HepG2 (cell line): ENCODE measurements around the gene DGUOK. TPM values are rescaled to one million over a fixed set of nuclear protein-coding genes. Genes with fewer than 3 reads are reported as not detected.
A peak's percentile ranks its signal among the peaks of the same experiment; 100 is the strongest.

ENCODE experiments used
- ATAC-seq: fragments of 200-7000 bp; cut with Tn5 transposase; 3 replicates; pipeline ENCODE4 v1.9.1; 2020; ENCODE audit warnings: mild to moderate bottlenecking, moderate library complexity
- BruUV-seq: library from RNA; stranded (reverse); fragments of 400-500 nt; replicated peaks from 2 replicates; lab custom pipeline; 2021; lab: Mats Ljungman, UMichigan
- CTCF ChIA-PET: fragments of 300-600 bp; formaldehyde crosslinking; extraction: SDS; loops from one replicate; lab custom pipeline; 2021; ENCODE audit warnings: low total read pairs, inconsistent platforms, low intra/inter-chr PET ratio; lab: Yijun Ruan, JAX
- POLR2A ChIA-PET: fragments of 350-600 bp; sonication (Branson Sonifier 250); formaldehyde crosslinking; loops from one replicate; lab custom pipeline; 2020; ENCODE audit warnings: antibody characterized with exemption, inconsistent platforms; lab: Yijun Ruan, JAX
- DNase-seq: peaks from one replicate; pipeline ENCODE4 v3.0.0-alpha.2; 2015; ENCODE audit warnings: low spot score
- FAIRE-seq: peaks from 3 replicates; lab custom pipeline; 2011; peaks lifted over from hg19 to GRCh38; lab: Jason Lieb, UNC
- H2AFZ ChIP-seq: one replicate; pipeline ENCODE4 v1.6.1; 2011; ENCODE audit warnings: low read length, inconsistent platforms
- H3K27ac ChIP-seq: fragments of 300-600 bp; 3 replicates; pipeline ENCODE4 v1.8.0; 2011; ENCODE audit warnings: mixed run types, mild to moderate bottlenecking, mixed read lengths, low read length, inconsistent platforms; ENCODE audit not compliant: insufficient read depth; ENCODE audit errors: extremely low read length
- H3K27me3 ChIP-seq, 2 experiments: fragments of 200-600 bp in 1 of 2; 2 replicates in 1 of 2; 3 replicates in 1 of 2; pipeline versions ENCODE4 v1.6.0 to v1.8.0; 2011; ENCODE audit warnings: low read length in 2 of 2, mild to moderate bottlenecking in 2 of 2, moderate library complexity in 2 of 2, inconsistent platforms in 1 of 2; ENCODE audit not compliant: insufficient read depth in 2 of 2, control insufficient read depth in 1 of 2
- H3K36me3 ChIP-seq, 2 experiments: fragments of 200-600 bp in 1 of 2; replicated peaks in 1 of 2; 2 replicates in 1 of 2; 3 replicates in 1 of 2; pipeline versions ENCODE4 v1.5.1 to v1.8.0; 2011; ENCODE audit warnings: low read length in 2 of 2, inconsistent platforms in 1 of 2; ENCODE audit not compliant: insufficient read depth in 2 of 2, control insufficient read depth in 1 of 2
- H3K4me1 ChIP-seq: 2 replicates; pipeline ENCODE4 v1.5.1; 2012; ENCODE audit warnings: low read length, inconsistent platforms; ENCODE audit not compliant: insufficient read depth
- H3K4me2 ChIP-seq: 2 replicates; pipeline ENCODE4 v1.6.0; 2011; ENCODE audit warnings: low read depth, low read length, inconsistent platforms
- H3K4me3 ChIP-seq, 3 experiments: fragments of 200-600 bp in 1 of 3; sonication (generic), shearing (Covaris generic) in 1 of 3; replicated peaks in 1 of 3; 2 replicates each; pipeline ENCODE4 v1.5.1; 2011 to 2016; ENCODE audit warnings: low read length in 3 of 3, inconsistent platforms in 2 of 3, low read depth in 2 of 3, mild to moderate bottlenecking in 2 of 3, control low read depth in 1 of 3, mixed read lengths in 1 of 3; ENCODE audit not compliant: insufficient read depth in 1 of 3
- H3K79me2 ChIP-seq: one replicate; pipeline ENCODE4 v1.6.1; 2011; ENCODE audit warnings: low read length, inconsistent platforms; ENCODE audit not compliant: insufficient read depth
- H3K9ac ChIP-seq: 2 replicates; pipeline ENCODE4 v1.6.0; 2011; ENCODE audit warnings: mild to moderate bottlenecking, low read depth, low read length, inconsistent platforms; ENCODE audit not compliant: insufficient read depth
- H3K9me3 ChIP-seq: 2 replicates; pipeline ENCODE4 v1.5.1; 2012; ENCODE audit warnings: mild to moderate bottlenecking, low read length
- H4K20me1 ChIP-seq: 2 replicates; pipeline ENCODE4 v1.6.0; 2011; ENCODE audit warnings: inconsistent platforms, mild to moderate bottlenecking, low read length, moderate library complexity; ENCODE audit not compliant: insufficient read depth
- AKAP8 ChIP-seq: sonication (generic); formaldehyde crosslinking; IDR thresholded peaks from 2 replicates; pipeline ENCODE4 v1.5.1; 2020; ENCODE audit warnings: mild to moderate bottlenecking, missing genetic modification reagents
- CSRNP1 ChIP-seq: sonication (generic); formaldehyde crosslinking; IDR thresholded peaks from 2 replicates; pipeline ENCODE4 v1.8.1; 2023; ENCODE audit warnings: mild to moderate bottlenecking, missing genetic modification reagents
- HIVEP1 ChIP-seq: sonication (generic); formaldehyde crosslinking; IDR thresholded peaks from 2 replicates; pipeline ENCODE4 v1.4.0; 2020; ENCODE audit warnings: mild to moderate bottlenecking, missing genetic modification reagents
- KDM2A ChIP-seq: sonication (generic); formaldehyde crosslinking; IDR thresholded peaks from 2 replicates; pipeline ENCODE4 v1.4.0; 2020; ENCODE audit warnings: low read depth, missing genetic modification reagents, borderline replicate concordance
- KDM5B ChIP-seq: sonication (generic); formaldehyde crosslinking; IDR thresholded peaks from 2 replicates; pipeline ENCODE4 v1.4.0; 2020; ENCODE audit warnings: missing genetic modification reagents, mild to moderate bottlenecking, borderline replicate concordance
- MBD4 ChIP-seq: IDR thresholded peaks from 2 replicates; pipeline ENCODE4 v1.6.1; 2012; ENCODE audit warnings: low read length, inconsistent platforms, borderline replicate concordance
- MXI1 ChIP-seq: IDR thresholded peaks from 3 replicates; pipeline ENCODE4 v1.6.1; 2012; ENCODE audit warnings: low read depth, low read length, inconsistent platforms, borderline replicate concordance
- MYC ChIP-seq: sonication (generic); formaldehyde crosslinking; IDR thresholded peaks from 2 replicates; pipeline ENCODE4 v1.9.0; 2021; ENCODE audit warnings: missing genetic modification reagents, borderline replicate concordance
- PHF8 ChIP-seq: sonication (generic); formaldehyde crosslinking; IDR thresholded peaks from 2 replicates; pipeline ENCODE4 v1.5.0; 2020; ENCODE audit warnings: missing genetic modification reagents
- POLR2G ChIP-seq: fragments of 200-400 bp; formaldehyde crosslinking; IDR thresholded peaks from 2 replicates; pipeline ENCODE4 v1.6.1; 2018; ENCODE audit warnings: mild to moderate bottlenecking, low read depth, low read length, moderate library complexity
- REPIN1 ChIP-seq: sonication (generic); formaldehyde crosslinking; IDR thresholded peaks from 2 replicates; pipeline ENCODE4 v1.8.0; 2022; ENCODE audit warnings: missing genetic modification reagents, low read depth, mild to moderate bottlenecking, borderline replicate concordance
- SIX1 ChIP-seq: sonication (generic); formaldehyde crosslinking; IDR thresholded peaks from 2 replicates; pipeline ENCODE4 v1.4.0; 2020; ENCODE audit warnings: missing genetic modification reagents, borderline replicate concordance
- TEAD3 ChIP-seq: optimal IDR thresholded peaks from 2 replicates; pipeline ENCODE3; 2016; ENCODE audit warnings: borderline replicate concordance
- TGIF2 ChIP-seq: IDR thresholded peaks from 2 replicates; pipeline ENCODE4 v1.6.1; 2016; ENCODE audit warnings: control low read depth, missing compliant biosample characterization
- ZFP91 ChIP-seq: sonication (generic); formaldehyde crosslinking; IDR thresholded peaks from 2 replicates; pipeline ENCODE4 v1.9.0; 2022; ENCODE audit warnings: missing genetic modification reagents, mild to moderate bottlenecking, borderline replicate concordance
- ZNF225 ChIP-seq: sonication (generic); formaldehyde crosslinking; IDR thresholded peaks from 2 replicates; pipeline ENCODE4 v1.4.0; 2020; ENCODE audit warnings: mild to moderate bottlenecking, missing genetic modification reagents
- ZNF691 ChIP-seq: sonication (generic); formaldehyde crosslinking; IDR thresholded peaks from 2 replicates; pipeline ENCODE4 v1.4.0; 2020; ENCODE audit warnings: missing genetic modification reagents, low read depth, mild to moderate bottlenecking, borderline replicate concordance
- ZNF761 ChIP-seq: sonication (generic); formaldehyde crosslinking; conservative IDR thresholded peaks from 2 replicates; pipeline ENCODE4 v1.4.0; 2020; ENCODE audit warnings: mild to moderate bottlenecking, missing genetic modification reagents
- WGBS: methylation state at CpG from one replicate; pipeline ENCODE4 v1.1.6; 2017; ENCODE audit warnings: low lambda C conversion rate; 5-methylcytosine and 5-hydroxymethylcytosine counted together
- in situ Hi-C: cut with HindIII; loops from 2 replicates; pipeline ENCODE4 v1.10.0; 2017; ENCODE audit warnings: low pct_unique_long_range_greater_than_20kb; ENCODE audit not compliant: extremely low pct_ligation_motif_present
- intact Hi-C: fragments of 100-400 bp; cut with micrococcal nuclease; formaldehyde crosslinking; loops from one replicate; pipeline ENCODE4 v1.10.0; 2022; ENCODE audit not compliant: unreplicated experiment
- polyA plus RNA-seq, 8 experiments: library from polyadenylated mRNA; depleted of rRNA in 3 of 8; stranded (reverse) in 7 of 8; unstranded in 1 of 8; fragments of >200 nt; fragmentation: Illumina TruSeq in 4 of 8; extraction: Trizol in 4 of 8; gene quantifications; 2 replicates each; pipeline versions ENCODE4 v1.2.1 to v1.2.3, GENCODE V29; 2011 to 2016; ENCODE audit warnings: low read depth in 4 of 8, missing spikeins in 1 of 8, mixed read lengths in 1 of 8; ENCODE audit not compliant: insufficient read depth in 1 of 8
- total RNA-seq, 5 experiments: library from RNA; depleted of rRNA; stranded (reverse); fragments of >200 nt; fragmentation: Illumina TruSeq; extraction: Trizol; gene quantifications; 2 replicates each; pipeline ENCODE4 v1.2.3, GENCODE V29; 2016; ENCODE audit warnings: low read depth in 1 of 5

Gene DGUOK
- total and polyA plus RNA-seq, 2 of the 13 experiments (the other 11 are each of a cell fraction or from before 2014, with no cell fraction given): 105 to 137 TPM

- ChIA-PET POLR2A (interaction anchor here (1.0 to 1.9 kb wide), 3 partner anchors 10 to 139 kb away, joined by 5 to 8 read pairs (median 6); no protein-coding TSS in a partner anchor), CTCF (no interaction called here)
- Histone ChIP-seq H4K20me1 (no peaks in the 10 kb centered on the region), H3K4me1 (peaks cover 56% of the 10 kb centered on the region), H3K36me3 (no peaks in the 10 kb centered on the region), H3K9ac (peak overlapping the region; percentile 30; the same call in 1 of the 2 replicates), H3K9me3 (no peaks in the 10 kb centered on the region), H3K27ac (no peak overlapping the region), H2AFZ (no peak overlapping the region), H3K4me2 (peak overlapping the region; percentile 91), H3K79me2 (peaks cover 7% of the 10 kb centered on the region), H3K4me3 (peak overlapping the region; percentile 42 to 63 (median 45)), H3K27me3 (peaks cover 0 to 53% of the 10 kb centered on the region in 2 experiments; a peak in 2 of 5 replicates)
- WGBS: 16% methylated on average over 29 of the region's 31 CpGs
- peak; percentile 17 for ATAC-seq
- intact Hi-C loops (loop anchor here (5.0 kb wide), 2 partner anchors 54 to 99 kb away; partner anchors contain the start of gene DGUOK), in situ Hi-C loops (no loop called here)
- no TSS peak for BruUV-seq
- peak; percentile 77 for FAIRE-seq
- DNase-seq: peak; percentile 25
- TF ChIP-seq TGIF2 (CRISPR knock-in tag) (0 out of 2 replicates have a peak, but pooled peaks have one; percentile 43), MXI1 (no peak), AKAP8 (0 out of 2 replicates have a peak, but pooled peaks have one; percentile 7), MYC (CRISPR knock-in tag) (peak; percentile 39; the same call in 1 of the 2 replicates), ZNF225 (CRISPR knock-in tag) (peak; percentile 26; the same call in 1 of the 2 replicates), POLR2G (peak; percentile 45), KDM2A (peak; percentile 80), ZNF761 (CRISPR knock-in tag) (0 out of 2 replicates have a peak, but pooled peaks have one; percentile 26), ZFP91 (CRISPR knock-in tag) (peak; percentile 57; the same call in 1 of the 2 replicates), ZNF691 (CRISPR knock-in tag) (0 out of 2 replicates have a peak, but pooled peaks have one; percentile 24), PHF8 (CRISPR knock-in tag) (0 out of 2 replicates have a peak, but pooled peaks have one; percentile 29), TEAD3 (peak; percentile 29), CSRNP1 (CRISPR knock-in tag) (peak; percentile 41; the same call in 1 of the 2 replicates), REPIN1 (CRISPR knock-in tag) (0 out of 2 replicates have a peak, but pooled peaks have one; percentile 40), KDM5B (peak; percentile 62; the same call in 1 of the 2 replicates), HIVEP1 (peak; percentile 49; the same call in 1 of the 2 replicates), MBD4 (no peak), SIX1 (CRISPR knock-in tag) (no peak)
These were observed 54.7 kb downstream of the DGUOK start for GRCh38 chr2:73981081-73982001.
